DOHH2 (cell line): ENCODE data around the gene GRAMD2A.

Experiments used
- H3F3A ChIP-seq: fragments of 200-600 bp; sonication (generic), shearing (Covaris generic); 2 replicates; pipeline ENCODE4 v1.6.0; 2016; ENCODE audit warnings: antibody characterized with exemption, mild to moderate bottlenecking; ENCODE audit not compliant: control insufficient read depth, insufficient read depth
- H3K27ac ChIP-seq: fragments of 200-600 bp; sonication (generic); 2 replicates; pipeline ENCODE4 v1.5.1; 2014; ENCODE audit warnings: low read depth, mild to moderate bottlenecking, low read length, moderate library complexity
- H3K27me3 ChIP-seq: fragments of 200-600 bp; sonication (generic); 2 replicates; pipeline ENCODE4 v1.6.1; 2014; ENCODE audit warnings: mild to moderate bottlenecking, low read length, mixed read lengths; ENCODE audit not compliant: control insufficient read depth
- H3K36me3 ChIP-seq: fragments of 200-600 bp; sonication (generic); 2 replicates; pipeline ENCODE4 v1.6.1; 2014; ENCODE audit warnings: mild to moderate bottlenecking, low read length, moderate library complexity, mixed read lengths; ENCODE audit not compliant: control insufficient read depth
- H3K4me1 ChIP-seq: fragments of 200-600 bp; sonication (generic); 2 replicates; pipeline ENCODE4 v1.6.1; 2014; ENCODE audit warnings: mild to moderate bottlenecking, low read length, mixed read lengths; ENCODE audit not compliant: control insufficient read depth
- H3K4me2 ChIP-seq: fragments of 200-600 bp; sonication (generic); 2 replicates; pipeline ENCODE4 v1.6.0; 2014; ENCODE audit warnings: mild to moderate bottlenecking, low read length, moderate library complexity
- H3K4me3 ChIP-seq: fragments of 200-600 bp; sonication (generic); 2 replicates; pipeline ENCODE4 v1.5.1; 2014; ENCODE audit warnings: mild to moderate bottlenecking, low read length, mixed read lengths
- H3K79me2 ChIP-seq: fragments of 200-600 bp; sonication (generic); 2 replicates; pipeline ENCODE4 v1.6.1; 2014; ENCODE audit warnings: mild to moderate bottlenecking, low read length, mixed read lengths; ENCODE audit not compliant: control insufficient read depth
- H3K9me2 ChIP-seq: fragments of 200-600 bp; sonication (generic); replicated peaks from 2 replicates; pipeline ENCODE4 v1.6.1; 2014; ENCODE audit warnings: mild to moderate bottlenecking, low read length, mixed read lengths; ENCODE audit not compliant: control insufficient read depth
- H3K9me3 ChIP-seq: fragments of 200-600 bp; sonication (generic); 2 replicates; pipeline ENCODE4 v1.6.1; 2014; ENCODE audit warnings: antibody characterized with exemption, low read length, mixed read lengths; ENCODE audit not compliant: control insufficient read depth, insufficient read depth
- H4K20me1 ChIP-seq: fragments of 200-600 bp; sonication (generic); 2 replicates; pipeline ENCODE4 v1.6.0; 2014; ENCODE audit warnings: low read depth, mild to moderate bottlenecking, antibody characterized with exemption, low read length, moderate library complexity; ENCODE audit not compliant: control insufficient read depth, insufficient read depth
- CTCF ChIP-seq: fragments of 200-600 bp; sonication (generic); IDR thresholded peaks from one replicate; pipeline ENCODE4 v1.5.1; 2014; ENCODE audit warnings: antibody characterized with exemption, mild to moderate bottlenecking, low read depth, low read length; ENCODE audit not compliant: poor library complexity, severe bottlenecking
- EZH2phosphoT487 ChIP-seq: fragments of 200-600 bp; sonication (generic); IDR thresholded peaks from 2 replicates; pipeline ENCODE4 v1.6.1; 2017; ENCODE audit warnings: borderline replicate concordance, mild to moderate bottlenecking, antibody characterized with exemption, low read length, moderate library complexity, mixed read lengths

Gene GRAMD2A

GRCh38 chr15:72127724-72128322 lies 69.8 kb downstream of the GRAMD2A start:
- H3K27me3 ChIP-seq = no peaks in the 10 kb centered on the region
- no peaks in the 10 kb centered on the region for H3K9me2 ChIP-seq
- no peaks in the 10 kb centered on the region for H3K79me2 ChIP-seq
- no peak overlapping the region for H3K4me2 ChIP-seq
- H3K4me1 ChIP-seq = peaks cover 32% of the 10 kb centered on the region
- H3F3A ChIP-seq = no peaks in the 10 kb centered on the region
- no peaks in the 10 kb centered on the region for H3K9me3 ChIP-seq
- TF ChIP-seq CTCF = no peak
- no peak for TF ChIP-seq EZH2phosphoT487
- no peaks in the 10 kb centered on the region for H4K20me1 ChIP-seq
- H3K36me3 ChIP-seq = no peaks in the 10 kb centered on the region
- H3K27ac ChIP-seq = no peak overlapping the region
- no peak overlapping the region for H3K4me3 ChIP-seq

- H3K79me2 ChIP-seq = peaks cover 7% of the 10 kb centered on the region
- no peaks in the 10 kb centered on the region for H3K36me3 ChIP-seq
- H3K9me3 ChIP-seq = no peaks in the 10 kb centered on the region
- H3K4me1 ChIP-seq = peaks cover 19% of the 10 kb centered on the region
- no peaks in the 10 kb centered on the region for H4K20me1 ChIP-seq
- no peaks in the 10 kb centered on the region for H3K27me3 ChIP-seq
- H3K4me2 ChIP-seq = no peak overlapping the region
- H3F3A ChIP-seq = no peaks in the 10 kb centered on the region
- TF ChIP-seq EZH2phosphoT487 = no peak
- TF ChIP-seq CTCF = no peak
- H3K9me2 ChIP-seq = no peaks in the 10 kb centered on the region
- H3K27ac ChIP-seq = no peak overlapping the region
- H3K4me3 ChIP-seq = no peak overlapping the region
Measured at GRCh38 chr15:72124218-72124617, 73.4 kb downstream of the GRAMD2A start.

- H3K36me3 ChIP-seq = peaks cover 25% of the 10 kb centered on the region
- peaks cover 59% of the 10 kb centered on the region for H3K79me2 ChIP-seq
- H3K27ac ChIP-seq = peak within 1 kb of the TSS; percentile 81
- H3F3A ChIP-seq = no peaks in the 10 kb centered on the region
- H4K20me1 ChIP-seq = 0 out of 2 replicates have a peak, but pooled peaks cover 3% of the 10 kb centered on the region
- H3K27me3 ChIP-seq = no peaks in the 10 kb centered on the region
- no peaks in the 10 kb centered on the region for H3K9me3 ChIP-seq
- no peaks in the 10 kb centered on the region for H3K9me2 ChIP-seq
- peak within 1 kb of the TSS; percentile 86 for H3K4me3 ChIP-seq
- TF ChIP-seq EZH2phosphoT487 (no peak), CTCF (peak; percentile 12)
- H3K4me2 ChIP-seq = peak within 1 kb of the TSS; percentile 98
- H3K4me1 ChIP-seq = peaks cover 39% of the 10 kb centered on the region
Measured at GRCh38 chr15:72118017-72118978, 79.3 kb downstream of the GRAMD2A start, which contains the start of the genes MYO9A and SENP8. MYO9A (minus strand) TSS chr15:72118150; CDS start chr15:72046563, 71,587 bp downstream. SENP8 (plus strand) TSS chr15:72118403; CDS start chr15:72139624, 21,221 bp downstream.
